Activated CD8-positive, alpha-beta memory T cell treated with anti-CD3 and anti-CD28 coated beads, Interleukin-2, amount 50 U/mL, for 48 hours (primary cell): Measurements from ENCODE around the gene MFSD1.

ENCODE experiments used
- DNase-seq: peaks from one replicate; pipeline ENCODE4 v3.0.0-alpha.2; 2020

The MFSD1 gene

DNA sequence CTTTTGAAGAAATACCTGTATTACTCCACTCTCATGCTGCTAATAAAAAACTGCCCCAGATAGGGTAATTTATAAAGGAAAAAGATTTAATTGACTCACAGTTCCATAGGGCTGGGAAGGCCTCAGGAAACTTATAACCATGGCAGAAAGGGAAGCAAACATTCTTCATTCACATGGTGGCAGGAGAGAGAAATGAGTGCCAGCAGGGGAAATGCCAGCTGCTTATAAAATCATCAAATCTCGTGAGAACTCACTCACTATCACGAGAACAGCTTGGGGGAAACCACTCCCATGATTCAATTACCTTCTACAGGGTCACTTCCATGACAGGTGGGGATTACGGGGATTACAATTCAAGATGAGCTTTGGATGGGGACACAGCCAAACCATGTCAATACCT lies 18.7 kb downstream of the MFSD1 start:
- no peak for DNase-seq

DNA sequence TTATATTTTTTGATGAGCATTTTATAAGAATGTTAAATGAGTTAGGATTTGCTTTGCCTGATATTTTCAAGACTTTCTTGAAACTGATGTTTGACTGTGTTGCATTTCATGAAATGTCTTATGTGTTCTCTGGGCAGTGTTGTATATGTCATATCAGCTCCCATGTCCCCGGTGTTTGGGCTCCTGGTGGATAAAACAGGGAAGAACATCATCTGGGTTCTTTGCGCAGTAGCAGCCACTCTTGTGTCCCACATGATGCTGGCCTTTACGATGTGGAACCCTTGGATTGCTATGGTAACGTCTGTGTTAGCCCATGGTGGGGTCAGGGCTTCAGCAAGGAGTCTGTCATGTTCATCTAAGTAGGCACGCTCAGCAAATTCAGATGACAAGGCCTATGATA lies 20.0 kb downstream of the MFSD1 start:
- no peak for DNase-seq

DNA sequence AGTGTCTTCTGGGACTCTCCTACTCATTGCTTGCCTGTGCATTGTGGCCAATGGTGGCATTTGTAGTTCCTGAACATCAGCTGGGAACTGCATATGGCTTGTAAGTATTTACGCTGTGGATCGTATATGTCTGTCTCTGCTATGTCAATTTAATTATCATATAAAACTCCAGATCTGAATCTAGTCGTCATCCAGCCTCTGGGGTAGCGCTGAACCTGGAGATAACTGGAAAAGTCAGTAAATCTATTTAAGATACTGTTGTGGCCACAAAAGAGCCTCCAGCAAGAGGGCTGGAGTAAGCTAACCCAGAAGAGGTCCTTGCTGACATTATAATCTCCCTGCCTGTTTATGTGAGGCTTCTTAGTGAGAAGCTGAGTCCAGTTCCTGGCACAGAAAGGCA lies 21.6 kb downstream of the MFSD1 start:
- no peak for DNase-seq

DNA sequence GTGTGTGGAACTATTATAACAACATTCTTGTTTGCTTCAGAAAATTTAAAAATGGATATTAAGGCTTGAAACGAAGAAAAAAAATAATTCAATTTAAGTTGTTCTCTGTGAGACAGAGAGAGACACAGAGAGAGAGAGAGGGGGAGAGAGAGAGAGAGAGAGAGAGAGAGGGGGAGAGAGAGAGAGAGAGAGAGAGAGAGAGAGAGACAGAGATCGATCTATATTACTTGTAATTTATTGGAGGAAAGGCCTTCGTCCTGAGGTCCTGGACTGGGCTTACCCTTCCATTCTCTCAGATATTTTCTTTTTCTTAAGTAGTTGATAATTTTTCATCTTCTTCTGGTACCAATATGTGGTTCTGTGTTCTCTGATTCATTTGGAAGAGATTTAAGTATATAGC lies 25.9 kb downstream of the MFSD1 start:
- no peak for DNase-seq

DNA sequence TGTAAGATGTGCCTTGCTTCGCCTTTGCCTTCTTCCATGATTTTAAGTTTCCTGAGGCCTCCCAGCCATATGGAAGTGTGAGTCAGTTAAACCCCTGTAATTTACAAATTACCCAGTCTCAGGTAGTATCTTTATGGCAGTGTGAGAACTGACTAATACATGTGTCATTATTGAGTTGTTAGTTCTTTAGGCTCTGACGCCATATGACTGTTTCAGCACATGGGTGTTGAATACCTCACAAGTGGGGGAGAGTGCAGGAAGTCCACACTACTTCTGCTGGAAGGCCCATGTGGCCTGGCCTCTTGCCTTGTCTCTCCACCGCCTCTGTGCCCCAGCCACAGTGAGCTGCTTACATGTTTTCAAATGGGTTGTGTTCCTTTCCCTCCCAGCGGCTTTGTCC lies 28.5 kb downstream of the MFSD1 start:
- DNase-seq, result no peak

DNA sequence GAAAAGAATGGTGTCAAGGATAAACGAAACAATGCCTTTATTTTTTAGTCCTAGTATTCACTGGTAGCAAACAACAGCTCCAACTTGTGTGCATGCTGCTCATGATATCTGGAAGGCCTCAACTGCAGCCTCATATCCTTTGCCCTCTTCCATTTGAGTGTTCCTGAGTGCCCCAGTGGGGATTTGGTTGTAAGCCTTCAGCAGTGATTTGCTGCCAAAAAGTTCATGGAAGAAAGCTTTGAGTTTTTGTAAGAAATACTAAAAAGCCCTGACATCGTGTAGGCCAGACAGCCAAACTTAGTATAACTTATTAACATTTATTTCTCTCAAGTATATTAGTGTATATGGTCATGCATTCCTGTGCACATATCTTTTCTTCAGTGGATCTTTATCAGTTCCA lies 30.0 kb downstream of the MFSD1 start:
- DNase-seq, result no peak

DNA sequence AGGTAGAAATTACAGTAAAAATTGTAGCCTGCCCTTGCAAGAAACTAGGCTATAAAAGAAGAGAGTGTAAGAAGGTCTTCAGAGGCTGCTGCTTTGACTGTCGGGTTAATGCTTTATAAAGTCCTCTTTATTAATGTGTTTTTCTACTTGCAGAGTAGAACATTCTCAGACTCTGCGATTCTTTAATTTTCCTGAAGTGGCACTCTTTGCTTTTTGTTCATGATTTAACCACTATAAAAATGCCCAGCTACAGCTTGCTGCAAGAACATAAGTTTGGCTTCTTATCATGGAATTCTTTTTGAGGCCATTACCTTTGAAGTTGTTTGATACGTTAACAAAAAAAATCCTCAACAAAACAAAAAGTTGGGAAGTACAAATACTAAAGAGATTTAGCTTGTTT lies 33.8 kb downstream of the MFSD1 start:
- DNase-seq, result no peak

DNA sequence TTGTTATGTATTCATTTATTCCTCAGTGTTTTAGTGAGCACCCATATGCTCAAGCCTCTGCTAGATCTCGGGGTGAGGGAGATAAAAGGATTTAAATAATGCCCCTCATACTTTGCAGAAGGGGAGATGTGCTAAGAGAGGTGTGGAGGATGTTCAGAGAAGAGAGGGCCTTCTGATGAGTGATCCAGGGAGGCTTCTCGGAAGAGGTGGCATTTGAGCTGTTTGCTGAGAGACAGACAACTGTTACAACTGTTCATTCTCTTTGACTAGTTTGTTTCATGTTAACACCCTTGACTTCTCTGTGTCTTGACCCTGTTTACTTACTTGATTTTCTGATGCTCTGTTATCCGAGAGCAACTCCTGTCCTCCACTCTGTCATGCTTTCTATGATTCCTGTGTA lies 34.5 kb downstream of the MFSD1 start:
- no peak for DNase-seq

DNA sequence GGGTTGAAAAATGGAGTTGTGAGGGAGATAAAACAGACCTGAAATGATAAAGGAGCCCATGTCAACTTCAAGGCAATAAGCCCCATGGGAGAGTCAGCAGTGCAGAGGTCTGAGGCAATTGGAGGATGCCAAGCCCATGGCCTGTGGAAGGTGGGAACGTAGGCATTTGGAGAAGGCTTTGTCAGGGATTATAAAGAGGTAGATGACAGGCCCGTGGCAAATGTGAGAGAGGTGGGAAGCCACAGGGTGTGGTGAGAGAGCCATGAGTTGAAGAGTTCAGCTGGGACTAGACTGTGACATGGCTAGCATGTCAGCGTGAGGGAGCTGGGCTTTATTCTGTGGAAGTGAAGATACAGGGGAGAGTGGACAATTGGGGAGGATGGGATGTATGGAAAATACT lies 35.4 kb downstream of the MFSD1 start:
- no peak for DNase-seq

DNA sequence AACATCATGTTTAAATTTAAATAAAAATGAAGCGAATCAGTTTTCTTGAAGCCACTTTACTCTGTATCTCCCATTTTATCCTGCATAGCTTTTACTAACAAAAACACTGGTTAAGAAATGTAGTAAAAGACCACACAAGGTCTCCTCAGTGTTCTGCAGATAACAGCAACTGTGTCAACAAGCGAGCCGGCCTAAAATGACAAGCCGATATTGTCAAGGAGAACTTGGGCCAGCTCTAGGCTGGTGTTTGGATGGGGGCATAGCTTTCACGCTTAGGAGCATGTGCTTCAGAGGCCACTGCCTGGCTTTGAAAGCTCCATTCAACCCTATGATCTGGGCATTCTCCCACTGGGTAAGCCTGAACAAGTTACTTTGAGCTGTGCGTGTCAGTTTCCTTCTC lies 38.1 kb downstream of the MFSD1 start:
- DNase-seq, result no peak

DNA sequence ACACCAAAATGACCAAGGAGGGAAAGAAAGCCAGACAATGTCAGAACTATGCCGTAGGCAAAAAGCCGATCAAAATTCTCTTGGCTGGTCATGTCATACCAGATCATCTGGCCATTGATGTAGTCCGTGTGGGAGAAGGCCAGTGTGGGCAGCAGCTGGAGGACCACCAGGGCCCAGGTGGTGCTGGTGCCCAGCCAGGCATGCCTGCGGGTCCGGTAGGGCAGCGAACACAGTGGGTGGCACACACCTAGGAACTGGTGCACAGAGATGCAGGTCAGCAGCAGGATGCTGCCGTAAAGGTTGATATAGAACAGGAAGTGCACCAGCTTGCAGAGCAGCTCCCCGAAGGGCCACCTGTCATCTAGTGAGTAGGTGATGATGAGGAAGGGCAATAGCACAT lies 39.5 kb downstream of the MFSD1 start:
- DNase-seq, result no peak

DNA sequence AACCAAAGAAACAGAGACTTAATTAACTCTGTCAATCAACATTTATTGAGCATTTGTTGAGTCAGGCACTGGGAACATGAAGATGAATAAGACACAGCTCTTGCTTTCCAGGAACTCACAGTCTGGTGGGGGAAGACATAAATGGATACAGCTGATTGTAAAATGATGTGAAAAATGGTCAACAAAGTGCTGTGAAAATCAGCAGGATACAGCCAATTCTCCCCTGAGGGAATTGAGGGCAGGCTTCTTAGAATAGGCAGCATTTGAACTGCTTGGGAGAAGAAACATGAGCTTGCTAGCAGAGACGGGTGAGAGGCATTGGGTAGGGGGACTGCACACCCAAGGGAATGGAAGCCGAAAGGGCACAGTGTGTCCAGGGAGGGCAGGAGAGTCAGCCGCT lies 41.1 kb downstream of the MFSD1 start:
- no peak for DNase-seq

DNA sequence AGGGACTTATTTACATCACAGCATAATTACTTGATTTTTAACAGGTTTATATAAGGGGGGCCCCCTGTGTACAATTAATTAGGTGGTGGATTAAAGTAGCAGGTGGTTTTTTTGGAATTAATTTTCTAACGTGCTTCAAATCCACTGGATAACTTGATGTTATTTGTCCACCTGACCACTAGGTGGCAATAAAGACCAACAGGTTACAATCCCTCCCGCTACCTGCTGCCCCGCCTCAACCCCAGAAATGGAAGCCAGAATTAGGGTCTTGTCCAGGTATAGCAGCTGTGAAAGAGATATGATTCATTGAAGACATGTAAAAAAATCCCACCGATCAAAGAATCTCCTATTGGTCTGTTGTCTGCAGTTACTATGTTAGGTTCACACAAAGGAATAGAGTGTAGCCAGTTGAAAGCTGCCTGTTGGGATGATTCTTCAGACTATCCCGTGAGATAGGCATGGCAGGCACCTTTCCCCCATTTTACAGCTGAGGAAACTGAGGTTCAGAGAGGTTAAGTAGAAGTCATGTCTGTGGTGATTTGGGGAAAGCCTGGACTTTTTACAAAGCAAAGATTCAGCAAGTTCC lies 44.0 kb downstream of the MFSD1 start:
- DNase-seq, result no peak

DNA sequence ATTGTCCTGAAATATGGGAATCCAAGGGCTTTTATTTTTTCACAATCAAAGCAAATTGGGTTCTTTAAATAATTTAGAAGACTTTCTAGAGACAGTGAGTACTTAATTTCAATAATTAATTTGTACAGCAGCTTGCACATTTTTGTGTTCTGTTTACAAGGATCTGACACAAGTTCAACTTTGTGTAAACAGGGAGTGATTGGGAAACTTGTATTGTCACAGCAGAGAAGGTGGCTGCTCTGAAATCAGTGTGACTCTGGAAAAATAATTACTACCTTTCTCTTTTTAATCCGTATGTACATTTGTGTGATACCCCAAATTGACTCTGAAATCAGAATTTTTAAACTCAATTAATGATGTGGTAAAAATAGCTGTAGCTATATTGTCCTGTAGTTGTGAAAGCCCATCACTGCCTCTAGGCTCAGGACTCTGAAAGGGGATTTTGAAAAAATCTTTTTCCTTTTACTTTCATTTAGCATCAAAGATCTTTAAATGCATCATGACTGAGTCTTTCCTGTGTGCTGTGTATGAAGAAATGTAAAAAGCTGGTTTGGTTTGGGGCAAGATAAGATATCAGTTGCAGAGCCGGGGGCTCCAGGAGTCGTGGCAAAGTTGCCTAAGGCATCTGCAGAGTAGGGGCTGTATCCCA lies 45.1 kb downstream of the MFSD1 start:
- DNase-seq, result no peak

DNA sequence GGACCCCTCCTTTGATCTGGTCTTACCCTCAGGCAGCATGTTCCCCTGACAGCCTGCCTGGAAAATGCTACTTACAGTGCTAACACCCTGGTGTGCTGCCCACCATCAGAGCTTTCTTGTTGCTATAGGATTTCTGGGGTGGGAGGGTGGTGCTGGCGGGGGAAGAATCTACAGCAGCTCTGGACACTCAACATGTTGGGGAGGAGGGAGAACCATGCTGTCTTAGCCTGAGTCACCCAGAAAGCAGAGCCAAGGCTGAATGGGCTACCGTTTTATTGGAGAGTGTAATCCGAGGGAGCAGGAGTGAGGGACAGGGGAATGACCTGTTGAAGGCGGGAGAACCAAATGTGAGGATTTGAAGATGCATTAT lies 45.6 kb downstream of the MFSD1 start:
- DNase-seq, result no peak

DNA sequence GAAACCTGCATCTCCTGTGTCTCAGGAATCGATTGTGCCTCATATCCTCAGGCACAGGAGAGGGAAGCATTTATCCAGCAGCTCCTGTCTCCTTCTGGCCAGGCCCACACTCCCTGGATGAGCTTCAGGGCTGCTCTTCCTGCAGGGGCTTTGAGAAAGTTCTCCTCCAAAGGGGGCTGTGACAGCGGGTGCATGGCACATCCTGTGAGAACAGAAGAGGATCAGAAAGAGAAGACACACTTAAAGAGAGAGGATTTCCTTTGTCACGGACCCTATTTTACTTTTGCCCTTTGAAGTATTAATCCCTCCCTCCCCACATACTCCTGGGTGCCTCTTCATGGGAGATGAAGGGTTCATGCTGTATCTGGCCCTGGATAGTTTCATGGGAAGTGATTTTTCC lies 46.0 kb downstream of the MFSD1 start:
- DNase-seq, result no peak

DNA sequence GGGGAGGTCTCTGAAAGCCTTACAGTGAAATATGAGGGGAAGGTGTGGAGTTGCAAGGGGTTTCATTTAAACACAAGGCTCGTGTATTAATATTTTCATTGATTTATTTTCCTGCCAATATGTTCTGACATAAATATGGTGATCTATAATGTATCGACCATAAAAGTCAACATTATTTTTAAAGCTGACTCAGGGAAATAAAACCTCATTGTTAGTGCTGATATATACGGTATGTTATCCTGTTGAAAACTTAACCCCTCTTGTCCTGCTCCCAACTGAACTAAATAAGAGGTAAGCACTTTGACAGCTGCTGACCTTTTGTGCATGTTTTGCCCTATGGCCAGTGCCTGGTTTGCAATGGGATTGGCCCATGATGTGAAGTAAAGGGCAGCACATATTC lies 47.9 kb downstream of the MFSD1 start:
- no peak for DNase-seq

DNA sequence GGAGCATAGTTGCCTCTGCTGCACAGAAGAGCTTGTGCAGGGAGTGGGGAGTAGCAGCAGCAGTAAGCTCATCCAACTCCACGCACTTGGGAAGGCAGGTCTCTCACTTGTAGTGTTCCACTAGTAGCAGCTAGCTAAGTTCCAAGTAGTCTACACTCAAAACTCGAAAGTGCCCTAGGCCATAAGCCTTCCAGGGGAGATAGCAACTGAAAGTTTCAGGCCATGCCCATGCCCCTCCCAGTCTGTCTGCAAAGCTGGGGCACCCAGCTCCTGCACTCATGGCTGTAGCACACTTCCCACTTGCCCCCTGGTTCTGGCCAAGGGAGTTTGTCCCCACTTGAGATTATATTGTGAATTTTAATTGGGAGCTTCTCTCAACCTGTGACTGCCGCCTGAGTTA lies 57.5 kb downstream of the MFSD1 start:
- DNase-seq, result no peak

DNA sequence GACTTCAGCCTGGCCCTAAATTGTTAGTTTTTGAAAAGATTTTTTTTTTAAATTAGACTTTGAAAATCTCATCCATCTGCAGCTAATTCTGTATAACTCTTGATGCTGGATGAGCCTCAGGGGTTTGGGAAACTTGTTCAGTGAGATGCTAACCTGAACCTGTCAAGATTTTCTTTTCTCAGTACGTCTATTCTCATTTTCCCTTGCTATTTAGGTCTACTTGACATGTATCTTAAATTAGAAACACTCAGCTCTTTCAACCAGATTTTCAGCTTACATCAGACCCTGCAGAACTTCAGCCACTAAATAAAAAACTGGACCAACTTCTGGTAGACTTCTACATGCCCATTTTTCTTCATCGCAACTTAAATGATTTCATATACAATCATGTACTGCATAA lies 61.4 kb downstream of the MFSD1 start:
- no peak for DNase-seq

DNA sequence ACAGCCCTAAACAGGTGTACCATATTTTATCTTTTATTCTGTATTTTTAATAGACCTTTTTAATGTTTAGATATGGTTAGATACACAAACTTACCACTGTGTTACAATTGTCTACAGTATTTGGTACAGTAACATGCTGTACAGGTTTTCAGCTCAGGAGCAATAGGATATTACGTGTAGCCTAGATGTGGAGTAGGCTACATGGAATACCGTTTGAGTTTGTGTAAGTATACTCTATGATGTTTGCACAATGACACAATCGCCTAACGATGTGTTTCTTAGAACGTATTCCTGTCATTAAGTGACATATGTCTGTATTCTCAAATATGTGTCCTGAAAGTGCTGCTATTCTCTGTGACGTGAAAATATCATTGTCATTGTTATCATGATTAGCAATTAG lies 62.6 kb downstream of the MFSD1 start:
- no peak for DNase-seq

DNA sequence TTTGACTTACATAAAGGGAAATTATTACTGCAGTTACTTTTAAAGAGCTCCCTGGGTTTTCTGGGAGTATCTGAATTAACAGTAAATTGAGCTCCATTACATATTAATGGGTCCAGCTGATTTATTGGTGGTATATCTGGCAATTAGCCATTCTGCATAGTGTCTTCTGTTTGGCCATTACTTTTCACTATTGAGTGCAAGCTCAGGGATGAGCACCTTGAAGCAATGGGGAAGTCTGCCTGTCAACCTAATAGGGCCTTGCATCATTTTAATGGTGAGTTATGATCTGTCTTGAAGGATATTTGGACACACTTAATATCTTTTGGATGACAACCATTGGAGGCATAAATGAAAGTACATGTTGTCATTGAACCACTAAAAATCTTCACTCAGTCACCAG lies 73.8 kb downstream of the MFSD1 start:
- DNase-seq, result no peak
